ENCODE measurements around the gene ABCC8.

ABCC8 gene

DNA sequence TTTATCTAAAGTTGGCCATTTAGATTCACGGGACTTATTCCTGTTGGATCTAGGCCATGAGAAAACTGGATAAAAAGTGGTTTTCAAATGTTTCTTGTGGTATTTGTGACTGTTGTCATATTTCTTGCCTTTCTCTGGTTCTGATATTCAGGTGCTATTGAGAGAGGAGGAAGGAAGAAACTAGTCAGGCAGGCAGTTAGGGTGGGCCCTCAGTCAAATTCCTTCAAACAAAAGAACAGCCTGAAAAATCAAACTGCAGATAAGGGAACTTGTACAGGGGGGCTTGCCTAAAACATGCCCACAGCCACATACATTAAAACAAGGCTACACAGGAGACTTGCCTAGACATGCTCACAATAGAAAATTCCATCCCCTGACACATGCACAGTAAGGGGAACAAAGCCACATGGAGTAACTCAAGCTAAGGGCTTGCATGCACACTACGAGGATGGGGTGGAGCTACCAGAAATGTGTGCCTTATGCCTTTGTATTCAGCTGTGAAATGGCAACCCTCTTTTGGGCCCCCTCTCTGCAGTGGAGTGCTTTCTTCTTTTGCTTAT lies 106.9 kb downstream of the ABCC8 start:
- no peak overlapping the region for H3K23ac ChIP-seq (ENCODE audit: low read length in 2 of 2)
- no peak overlapping the region for H2AFZ ChIP-seq (ENCODE audit: low read depth, low read length)
- H3K4me3 ChIP-seq (ENCODE audit: insufficient read depth in 1 of 2, low read depth in 1 of 2, low read length in 2 of 2): no peak overlapping the region
- no peak overlapping the region for H2AK5ac ChIP-seq (ENCODE audit: low read length, severe bottlenecking)
- no peak overlapping the region for H2BK15ac ChIP-seq (ENCODE audit: low read depth, poor library complexity, severe bottlenecking)
- peaks cover 67% of the 10 kb centered on the region for H3K9me3 ChIP-seq (ENCODE audit: control insufficient read depth, low read length)
- H3K27ac ChIP-seq (ENCODE audit: low read length, poor library complexity, severe bottlenecking): no peak overlapping the region
- H3K4me2 ChIP-seq (ENCODE audit: low read length, poor library complexity, severe bottlenecking): no peak overlapping the region
- H3K79me1 ChIP-seq (replicated peaks; ENCODE audit: low read length, poor library complexity, severe bottlenecking): no peaks in the 10 kb centered on the region
- H2BK12ac ChIP-seq (ENCODE audit: low read length in 2 of 2): no peak overlapping the region
- no peak overlapping the region for H2BK120ac ChIP-seq (ENCODE audit: low read depth, low read length)
- H3K36me3 ChIP-seq (ENCODE audit: control insufficient read depth in 1 of 2, insufficient read depth in 2 of 2, low read depth in 1 of 2, low read length in 2 of 2): peaks cover 21 to 95% of the 10 kb centered on the region in 2 experiments
- H3K9ac ChIP-seq (ENCODE audit: low read length): no peak overlapping the region
- no peaks in the 10 kb centered on the region for H3K4me1 ChIP-seq (ENCODE audit: control insufficient read depth, insufficient read depth, low read depth, low read length)
- no peak overlapping the region for H3K4ac ChIP-seq (ENCODE audit: low read depth in 1 of 2, low read length in 2 of 2)
- H3K14ac ChIP-seq (ENCODE audit: low read length in 2 of 2): no peak overlapping the region
- H4K91ac ChIP-seq (ENCODE audit: low read length): no peak overlapping the region
- no peak overlapping the region for H4K8ac ChIP-seq (ENCODE audit: low read length)
- 84% methylated on average over 2 of the region's 2 CpGs for WGBS
- no peaks in the 10 kb centered on the region for H3K27me3 ChIP-seq (ENCODE audit: control insufficient read depth in 1 of 2, insufficient read depth in 1 of 2, low read length in 2 of 2)
- H3K18ac ChIP-seq (ENCODE audit: low read depth in 1 of 2, low read length in 2 of 2): no peak overlapping the region
- H2BK5ac ChIP-seq (ENCODE audit: low read depth, low read length, poor library complexity, severe bottlenecking): no peak overlapping the region
- no peak for DNase-seq

DNA sequence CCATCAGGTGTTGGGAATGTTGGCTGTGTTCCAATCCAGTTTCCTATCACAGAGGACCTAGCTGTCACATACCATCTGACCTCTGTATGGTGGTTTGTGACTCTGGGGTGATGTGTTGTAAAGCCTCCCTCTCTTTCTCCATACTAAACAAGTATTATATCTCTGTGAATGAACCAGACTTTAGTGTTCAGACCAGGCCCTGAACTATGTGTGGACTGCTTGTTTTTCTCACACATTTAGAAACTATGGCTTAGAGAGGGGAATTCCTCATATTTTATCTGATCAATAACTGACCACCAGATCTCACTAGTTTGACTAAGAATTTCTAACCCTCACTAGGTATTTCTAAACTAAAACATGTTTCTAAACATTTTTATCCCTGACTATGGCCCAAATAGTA lies 107.6 kb downstream of the ABCC8 start:
- no peak for DNase-seq
- no peak overlapping the region for H3K27ac ChIP-seq (ENCODE audit: low read length, poor library complexity, severe bottlenecking)
- H2BK120ac ChIP-seq (ENCODE audit: low read depth, low read length): no peak overlapping the region
- H2AK5ac ChIP-seq (ENCODE audit: low read length, severe bottlenecking): no peak overlapping the region
- no peak overlapping the region for H3K4me2 ChIP-seq (ENCODE audit: low read length, poor library complexity, severe bottlenecking)
- H2AFZ ChIP-seq (ENCODE audit: low read depth, low read length): no peak overlapping the region
- no peaks in the 10 kb centered on the region for H3K27me3 ChIP-seq (ENCODE audit: control insufficient read depth in 1 of 2, insufficient read depth in 1 of 2, low read length in 2 of 2)
- peaks cover 63% of the 10 kb centered on the region for H3K9me3 ChIP-seq (ENCODE audit: control insufficient read depth, low read length)
- no peak overlapping the region for H2BK12ac ChIP-seq (ENCODE audit: low read length in 2 of 2)
- no peak overlapping the region for H3K9ac ChIP-seq (ENCODE audit: low read length)
- no peak overlapping the region for H4K91ac ChIP-seq (ENCODE audit: low read length)
- no peaks in the 10 kb centered on the region for H3K79me1 ChIP-seq (replicated peaks; ENCODE audit: low read length, poor library complexity, severe bottlenecking)
- no peak overlapping the region for H3K23ac ChIP-seq (ENCODE audit: low read length in 2 of 2)
- no peak overlapping the region for H2BK5ac ChIP-seq (ENCODE audit: low read depth, low read length, poor library complexity, severe bottlenecking)
- no peak overlapping the region for H4K8ac ChIP-seq (ENCODE audit: low read length)
- no peak overlapping the region for H3K18ac ChIP-seq (ENCODE audit: low read depth in 1 of 2, low read length in 2 of 2)
- no peaks in the 10 kb centered on the region for H3K4me1 ChIP-seq (ENCODE audit: control insufficient read depth, insufficient read depth, low read depth, low read length)
- peaks cover 21 to 90% of the 10 kb centered on the region in 2 experiments for H3K36me3 ChIP-seq (ENCODE audit: control insufficient read depth in 1 of 2, insufficient read depth in 2 of 2, low read depth in 1 of 2, low read length in 2 of 2)
- no peak overlapping the region for H2BK15ac ChIP-seq (ENCODE audit: low read depth, poor library complexity, severe bottlenecking)
- H3K14ac ChIP-seq (ENCODE audit: low read length in 2 of 2): no peak overlapping the region
- no peak overlapping the region for H3K4me3 ChIP-seq (ENCODE audit: insufficient read depth in 1 of 2, low read depth in 1 of 2, low read length in 2 of 2)
- no peak overlapping the region for H3K4ac ChIP-seq (ENCODE audit: low read depth in 1 of 2, low read length in 2 of 2)

DNA sequence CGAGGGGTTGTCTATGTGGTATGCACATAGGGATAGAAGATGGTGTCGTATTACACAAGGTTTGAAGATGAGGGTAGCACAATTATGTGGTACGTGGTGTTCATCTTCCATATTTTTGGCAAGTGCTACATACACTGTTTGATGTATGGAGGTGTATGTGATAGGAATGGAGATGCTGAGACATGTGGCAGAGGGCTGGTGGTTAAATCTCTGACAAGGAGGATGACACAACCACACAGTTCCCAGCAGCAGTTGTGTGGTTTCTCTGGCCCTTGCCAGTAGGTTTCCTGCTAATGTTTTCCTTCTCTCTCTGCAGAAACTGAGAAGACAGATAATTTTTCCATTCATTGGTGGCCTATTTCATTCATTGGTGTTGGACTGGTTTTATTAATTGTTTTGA lies 108.1 kb downstream of the ABCC8 start:
- WGBS: 93% methylated on average over 3 of the region's 3 CpGs
- no peak overlapping the region for H2BK15ac ChIP-seq (ENCODE audit: low read depth, poor library complexity, severe bottlenecking)

DNA sequence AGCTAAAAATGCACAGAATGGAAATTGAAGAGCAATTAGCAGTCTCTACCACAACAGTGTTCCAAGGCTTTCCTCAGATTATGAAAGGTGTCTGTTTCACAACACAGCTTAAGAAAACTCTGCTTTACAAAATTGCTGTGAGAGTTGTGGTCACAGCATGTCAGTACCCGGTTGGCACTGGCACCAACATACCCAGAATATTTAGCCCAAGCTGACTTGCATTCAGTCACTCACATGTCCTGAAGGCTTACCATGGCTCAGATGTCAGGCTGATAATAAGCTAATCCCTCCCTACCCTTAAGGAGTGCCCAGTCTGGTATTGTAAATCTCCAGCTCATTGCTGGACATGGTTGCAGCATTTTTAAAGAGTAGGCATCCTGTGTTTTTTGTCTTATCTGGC lies 110.2 kb downstream of the ABCC8 start:
- DNase-seq: no peak
- H2BK5ac ChIP-seq (ENCODE audit: low read depth, low read length, poor library complexity, severe bottlenecking): no peak overlapping the region
- no peak overlapping the region for H2BK120ac ChIP-seq (ENCODE audit: low read depth, low read length)
- no peak overlapping the region for H2BK15ac ChIP-seq (ENCODE audit: low read depth, poor library complexity, severe bottlenecking)
- H3K79me1 ChIP-seq (replicated peaks; ENCODE audit: low read length, poor library complexity, severe bottlenecking): no peaks in the 10 kb centered on the region
- no peaks in the 10 kb centered on the region for H3K27me3 ChIP-seq (ENCODE audit: control insufficient read depth in 1 of 2, insufficient read depth in 1 of 2, low read length in 2 of 2)
- H2AK5ac ChIP-seq (ENCODE audit: low read length, severe bottlenecking): no peak overlapping the region
- H3K9me3 ChIP-seq (ENCODE audit: control insufficient read depth, low read length): peaks cover 37% of the 10 kb centered on the region
- no peak overlapping the region for H2BK12ac ChIP-seq (ENCODE audit: low read length in 2 of 2)
- H3K14ac ChIP-seq (ENCODE audit: low read length in 2 of 2): no peak overlapping the region
- H2AFZ ChIP-seq (ENCODE audit: low read depth, low read length): no peak overlapping the region
- H3K27ac ChIP-seq (ENCODE audit: low read length, poor library complexity, severe bottlenecking): no peak overlapping the region
- no peak overlapping the region for H3K9ac ChIP-seq (ENCODE audit: low read length)
- H4K91ac ChIP-seq (ENCODE audit: low read length): no peak overlapping the region
- H3K4me1 ChIP-seq (ENCODE audit: control insufficient read depth, insufficient read depth, low read depth, low read length): no peaks in the 10 kb centered on the region
- no peak overlapping the region for H3K23ac ChIP-seq (ENCODE audit: low read length in 2 of 2)
- no peak overlapping the region for H3K4ac ChIP-seq (ENCODE audit: low read depth in 1 of 2, low read length in 2 of 2)
- no peak overlapping the region for H3K4me2 ChIP-seq (ENCODE audit: low read length, poor library complexity, severe bottlenecking)
- H3K4me3 ChIP-seq (ENCODE audit: insufficient read depth in 1 of 2, low read depth in 1 of 2, low read length in 2 of 2): no peak overlapping the region
- no peak overlapping the region for H3K18ac ChIP-seq (ENCODE audit: low read depth in 1 of 2, low read length in 2 of 2)
- peaks cover 12 to 71% of the 10 kb centered on the region in 2 experiments for H3K36me3 ChIP-seq (ENCODE audit: control insufficient read depth in 1 of 2, insufficient read depth in 2 of 2, low read depth in 1 of 2, low read length in 2 of 2)
- no peak overlapping the region for H4K8ac ChIP-seq (ENCODE audit: low read length)
- 96% methylated on average over 1 of the region's 1 CpG for WGBS

More for the DNA sequence above, 108.1 kb downstream of the ABCC8 start:
- no peak overlapping the region for H2AFZ ChIP-seq (ENCODE audit: low read depth, low read length)
- H3K4me2 ChIP-seq (ENCODE audit: low read length, poor library complexity, severe bottlenecking): no peak overlapping the region
- H2BK12ac ChIP-seq (ENCODE audit: low read length in 2 of 2): no peak overlapping the region
- no peak overlapping the region for H4K8ac ChIP-seq (ENCODE audit: low read length)
- no peak overlapping the region for H2BK120ac ChIP-seq (ENCODE audit: low read depth, low read length)
- H2BK5ac ChIP-seq (ENCODE audit: low read depth, low read length, poor library complexity, severe bottlenecking): no peak overlapping the region
- no peak overlapping the region for H3K14ac ChIP-seq (ENCODE audit: low read length in 2 of 2)
- no peaks in the 10 kb centered on the region for H3K27me3 ChIP-seq (ENCODE audit: control insufficient read depth in 1 of 2, insufficient read depth in 1 of 2, low read length in 2 of 2)
- H3K4me1 ChIP-seq (ENCODE audit: control insufficient read depth, insufficient read depth, low read depth, low read length): no peaks in the 10 kb centered on the region
- peaks cover 21 to 84% of the 10 kb centered on the region in 2 experiments for H3K36me3 ChIP-seq (ENCODE audit: control insufficient read depth in 1 of 2, insufficient read depth in 2 of 2, low read depth in 1 of 2, low read length in 2 of 2)
- no peak overlapping the region for H3K4me3 ChIP-seq (ENCODE audit: insufficient read depth in 1 of 2, low read depth in 1 of 2, low read length in 2 of 2)
- H3K23ac ChIP-seq (ENCODE audit: low read length in 2 of 2): no peak overlapping the region
- no peak overlapping the region for H3K4ac ChIP-seq (ENCODE audit: low read depth in 1 of 2, low read length in 2 of 2)
- peaks cover 58% of the 10 kb centered on the region for H3K9me3 ChIP-seq (ENCODE audit: control insufficient read depth, low read length)
- H3K18ac ChIP-seq (ENCODE audit: low read depth in 1 of 2, low read length in 2 of 2): no peak overlapping the region
- no peak overlapping the region for H3K27ac ChIP-seq (ENCODE audit: low read length, poor library complexity, severe bottlenecking)
- no peak overlapping the region for H4K91ac ChIP-seq (ENCODE audit: low read length)
- DNase-seq: no peak
- no peaks in the 10 kb centered on the region for H3K79me1 ChIP-seq (replicated peaks; ENCODE audit: low read length, poor library complexity, severe bottlenecking)
- H2AK5ac ChIP-seq (ENCODE audit: low read length, severe bottlenecking): no peak overlapping the region
- H3K9ac ChIP-seq (ENCODE audit: low read length): no peak overlapping the region
